GM12878 (cell line): Measurements from ENCODE around the gene CLDN24. TPM values are rescaled to one million over a fixed set of nuclear protein-coding genes. Genes with fewer than 3 reads are reported as not detected.
A peak's percentile ranks its signal among the peaks of the same experiment; 100 is the strongest.

Experiments
- ATAC-seq: fragments of 200-7000 bp; cut with Tn5 transposase; 3 replicates; pipeline ENCODE4 v1.9.1; 2020; ENCODE audit warnings: mild to moderate bottlenecking, moderate library complexity
- BruUV-seq: library from RNA; stranded (reverse); fragments of 400-500 nt; replicated peaks from 2 replicates; lab custom pipeline; 2021; lab: Mats Ljungman, UMichigan
- CTCF ChIA-PET: fragments of 300-600 bp; sonication (Branson Sonifier 250); formaldehyde crosslinking; extraction: SDS; loops from one replicate; lab custom pipeline; 2021; ENCODE audit warnings: inconsistent platforms; lab: Yijun Ruan, JAX
- POLR2A ChIA-PET: fragments of 350-600 bp; formaldehyde crosslinking; extraction: SDS; loops from one replicate; lab custom pipeline; 2021; ENCODE audit warnings: inconsistent platforms; lab: Charles Lee
- RAD21 ChIA-PET: fragments of 300-600 bp; sonication (Branson Sonifier 250); formaldehyde crosslinking; loops from one replicate; lab custom pipeline; 2023; ENCODE audit warnings: antibody characterized with exemption; ENCODE audit not compliant: unreplicated experiment; lab: Charles Lee
- SMC1A ChIA-PET: fragments of 300-600 bp; sonication (Branson Sonifier 250); formaldehyde crosslinking; loops from one replicate; lab custom pipeline; 2023; ENCODE audit not compliant: unreplicated experiment, uncharacterized antibody; lab: Charles Lee
- DNase-seq: peaks from one replicate; pipeline ENCODE4 v3.0.0-alpha.2; 2011; ENCODE audit warnings: low read depth, low spot score
- FAIRE-seq: peaks from 3 replicates; lab custom pipeline; 2011; peaks lifted over from hg19 to GRCh38; lab: Jason Lieb, UNC
- H2AFZ ChIP-seq: 2 replicates; pipeline ENCODE4 v1.6.0; 2011; ENCODE audit warnings: low read depth, low read length, control low read depth; ENCODE audit not compliant: control insufficient read depth
- H3K27ac ChIP-seq: 2 replicates; pipeline ENCODE4 v1.5.1; 2011; ENCODE audit warnings: control low read depth; ENCODE audit not compliant: control insufficient read depth, insufficient read depth
- H3K27me3 ChIP-seq, 2 experiments: replicated peaks in 1 of 2; 2 replicates each; pipeline versions ENCODE4 v1.6.0 to v1.6.1; 2011; ENCODE audit warnings: low read length in 1 of 2; ENCODE audit not compliant: control insufficient read depth in 2 of 2, insufficient read depth in 2 of 2
- H3K36me3 ChIP-seq, 2 experiments: 2 replicates each; pipeline ENCODE4 v1.5.1; 2011; ENCODE audit warnings: low read length in 1 of 2; ENCODE audit not compliant: control insufficient read depth in 2 of 2, insufficient read depth in 2 of 2
- H3K4me1 ChIP-seq: 2 replicates; pipeline ENCODE4 v1.6.1; 2011; ENCODE audit warnings: mild to moderate bottlenecking, low read length, moderate library complexity, mixed read lengths; ENCODE audit not compliant: control insufficient read depth, insufficient read depth
- H3K4me2 ChIP-seq: 2 replicates; pipeline ENCODE4 v1.6.0; 2011; ENCODE audit warnings: control low read depth; ENCODE audit not compliant: control insufficient read depth, insufficient read depth
- H3K4me3 ChIP-seq: fragments of 200-600 bp; sonication (generic); 2 replicates; pipeline ENCODE4 v1.5.1; 2016
- H3K79me2 ChIP-seq: 2 replicates; pipeline ENCODE4 v1.6.0; 2011; ENCODE audit warnings: low read length; ENCODE audit not compliant: control insufficient read depth, insufficient read depth
- H3K9ac ChIP-seq: 2 replicates; pipeline ENCODE4 v1.8.0; 2011; ENCODE audit warnings: low read length, control low read depth, mixed read lengths; ENCODE audit not compliant: control insufficient read depth, insufficient read depth
- H3K9me3 ChIP-seq: replicated peaks from 3 replicates; pipeline ENCODE4 v1.5.1; 2011; ENCODE audit warnings: mild to moderate bottlenecking, low read length; ENCODE audit not compliant: control insufficient read depth, insufficient read depth
- H4K20me1 ChIP-seq: 2 replicates; pipeline ENCODE4 v1.6.0; 2011; ENCODE audit not compliant: control insufficient read depth, insufficient read depth
- BACH1 ChIP-seq: fragments of 450-650 bp; IDR thresholded peaks from 2 replicates; pipeline ENCODE4 v1.6.1; 2017; ENCODE audit warnings: mild to moderate bottlenecking, borderline replicate concordance
- BHLHE40 ChIP-seq, 2 experiments: fragments of 450-650 bp in 1 of 2; IDR thresholded peaks; 2 replicates each; pipeline ENCODE4 v1.6.1; 2011 to 2017; ENCODE audit warnings: low read depth in 2 of 2, borderline replicate concordance in 1 of 2, improper control_type of control experiment in 1 of 2, low read length in 1 of 2, mild to moderate bottlenecking in 1 of 2
- FOXM1 ChIP-seq: IDR thresholded peaks from 2 replicates; pipeline ENCODE4 v1.6.1; 2012; ENCODE audit warnings: low read depth, mild to moderate bottlenecking, inconsistent platforms, low read length, moderate library complexity
- HCFC1 ChIP-seq: fragments of 150-350 bp; IDR thresholded peaks from 2 replicates; pipeline ENCODE4 v1.6.1; 2014; ENCODE audit warnings: low read length
- IKZF2 ChIP-seq, 2 experiments: fragments of 450-650 bp; IDR thresholded peaks; 2 replicates each; pipeline ENCODE4 v1.6.1; 2017; ENCODE audit warnings: mild to moderate bottlenecking in 2 of 2, moderate library complexity in 2 of 2
- PAX5 ChIP-seq: IDR thresholded peaks from 2 replicates; pipeline ENCODE4 v1.6.1; 2011; ENCODE audit warnings: low read depth, low read length, borderline replicate concordance
- POLR2AphosphoS2 ChIP-seq: IDR thresholded peaks from 2 replicates; pipeline ENCODE4 v1.6.1; 2011; ENCODE audit warnings: low read depth, mild to moderate bottlenecking, low read length, improper control_type of control experiment, moderate library complexity
- TCF12 ChIP-seq: IDR thresholded peaks from 2 replicates; pipeline ENCODE4 v1.6.1; 2011; ENCODE audit warnings: low read depth, mild to moderate bottlenecking, low read length
- TCF3 ChIP-seq: IDR thresholded peaks from 2 replicates; pipeline ENCODE4 v1.6.1; 2012; ENCODE audit warnings: low read depth, mild to moderate bottlenecking, low read length, borderline replicate concordance; ENCODE audit not compliant: insufficient read depth
- ZBED1 ChIP-seq: IDR thresholded peaks from 2 replicates; pipeline ENCODE4 v1.6.1; 2016; ENCODE audit warnings: borderline replicate concordance
- ZSCAN29 ChIP-seq: fragments of 450-650 bp; IDR thresholded peaks from 2 replicates; pipeline ENCODE4 v1.6.1; 2017; ENCODE audit warnings: mild to moderate bottlenecking, moderate library complexity
- WGBS: methylation state at CpG from one replicate; pipeline ENCODE4 v1.1.6; 2016; ENCODE audit warnings: low lambda C conversion rate; ENCODE audit not compliant: insufficient replicate concordance, insufficient coverage; ENCODE audit errors: missing lambda C conversion rate; 5-methylcytosine and 5-hydroxymethylcytosine counted together
- in situ Hi-C: fragments of 300-500 bp; cut with MboI; formaldehyde crosslinking; loops from 9 replicates; pipeline ENCODE4 v1.14.3; 2018; ENCODE audit warnings: mixed read lengths
- intact Hi-C: fragments of 100-400 bp; cut with micrococcal nuclease; formaldehyde crosslinking; loops from one replicate; pipeline ENCODE4 v1.14.2; 2022; ENCODE audit not compliant: unreplicated experiment
- polyA plus RNA-seq, 11 experiments: library from polyadenylated mRNA; depleted of rRNA in 4 of 11; unstranded in 6 of 11; stranded (reverse) in 5 of 11; fragments of >200 nt; fragmentation: Nextera tagmentation in 4 of 11; fragmentation: Illumina TruSeq in 1 of 11; extraction: Ambion mirVana in 4 of 11; extraction: Trizol in 1 of 11; gene quantifications; 1 replicate in 1 of 11; 2 replicates in 10 of 11; pipeline versions ENCODE4 v1.2.1 to v1.2.3, GENCODE V29; 2011 to 2016; ENCODE audit warnings: inconsistent platforms in 2 of 11, missing spikeins in 2 of 11, low read depth in 1 of 11
- total RNA-seq, 4 experiments: library from RNA; depleted of rRNA in 3 of 4; stranded (reverse); fragments of >200 nt in 3 of 4; fragmentation: Illumina TruSeq in 1 of 4; extraction: Trizol in 1 of 4; gene quantifications; 2 replicates each; pipeline versions ENCODE4 v1.2.1 to v1.2.3, GENCODE V29; 2013 to 2021
- TF ChIP-seq, protein P1 (sequence below): IDR thresholded peaks from 2 replicates; pipeline ENCODE4 v1.6.1; 2012; ENCODE audit warnings: mild to moderate bottlenecking, low read depth, low read length
- TF ChIP-seq, protein P2 (sequence below): fragments of 450-650 bp; IDR thresholded peaks from 2 replicates; pipeline ENCODE4 v1.6.1; 2017; ENCODE audit warnings: mild to moderate bottlenecking

Gene CLDN24
- total and polyA plus RNA-seq, 10 of the 15 experiments (the other 5 are each of a cell fraction or from before 2014, with no cell fraction given), result not detected

DNA sequence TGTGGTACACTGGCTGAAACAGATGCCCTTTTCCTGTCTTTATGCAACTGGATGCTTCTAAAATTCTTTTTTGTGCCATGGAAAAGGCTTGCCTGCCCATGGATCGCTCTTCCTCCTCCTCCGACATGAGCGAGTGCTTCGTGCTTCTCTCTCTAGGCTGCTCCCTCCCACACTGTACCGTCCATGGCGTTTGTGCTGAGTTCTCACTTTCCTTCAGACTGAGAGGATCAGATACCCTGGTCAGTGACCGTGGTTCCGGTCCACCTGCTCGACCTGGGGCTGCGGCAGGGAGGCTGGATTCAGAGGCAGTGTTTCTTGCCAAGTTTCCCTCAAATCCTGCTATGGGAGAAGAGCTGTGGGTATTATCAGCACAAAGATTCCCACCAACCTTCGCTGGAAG, 10.2 kb upstream of the CLDN24 start:
- TF ChIP-seq, protein P1, sequence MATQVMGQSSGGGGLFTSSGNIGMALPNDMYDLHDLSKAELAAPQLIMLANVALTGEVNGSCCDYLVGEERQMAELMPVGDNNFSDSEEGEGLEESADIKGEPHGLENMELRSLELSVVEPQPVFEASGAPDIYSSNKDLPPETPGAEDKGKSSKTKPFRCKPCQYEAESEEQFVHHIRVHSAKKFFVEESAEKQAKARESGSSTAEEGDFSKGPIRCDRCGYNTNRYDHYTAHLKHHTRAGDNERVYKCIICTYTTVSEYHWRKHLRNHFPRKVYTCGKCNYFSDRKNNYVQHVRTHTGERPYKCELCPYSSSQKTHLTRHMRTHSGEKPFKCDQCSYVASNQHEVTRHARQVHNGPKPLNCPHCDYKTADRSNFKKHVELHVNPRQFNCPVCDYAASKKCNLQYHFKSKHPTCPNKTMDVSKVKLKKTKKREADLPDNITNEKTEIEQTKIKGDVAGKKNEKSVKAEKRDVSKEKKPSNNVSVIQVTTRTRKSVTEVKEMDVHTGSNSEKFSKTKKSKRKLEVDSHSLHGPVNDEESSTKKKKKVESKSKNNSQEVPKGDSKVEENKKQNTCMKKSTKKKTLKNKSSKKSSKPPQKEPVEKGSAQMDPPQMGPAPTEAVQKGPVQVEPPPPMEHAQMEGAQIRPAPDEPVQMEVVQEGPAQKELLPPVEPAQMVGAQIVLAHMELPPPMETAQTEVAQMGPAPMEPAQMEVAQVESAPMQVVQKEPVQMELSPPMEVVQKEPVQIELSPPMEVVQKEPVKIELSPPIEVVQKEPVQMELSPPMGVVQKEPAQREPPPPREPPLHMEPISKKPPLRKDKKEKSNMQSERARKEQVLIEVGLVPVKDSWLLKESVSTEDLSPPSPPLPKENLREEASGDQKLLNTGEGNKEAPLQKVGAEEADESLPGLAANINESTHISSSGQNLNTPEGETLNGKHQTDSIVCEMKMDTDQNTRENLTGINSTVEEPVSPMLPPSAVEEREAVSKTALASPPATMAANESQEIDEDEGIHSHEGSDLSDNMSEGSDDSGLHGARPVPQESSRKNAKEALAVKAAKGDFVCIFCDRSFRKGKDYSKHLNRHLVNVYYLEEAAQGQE, result no peak
- peak; percentile 56; the same call in 1 of the 2 replicates for TF ChIP-seq PAX5
- no TSS peak for BruUV-seq

DNA sequence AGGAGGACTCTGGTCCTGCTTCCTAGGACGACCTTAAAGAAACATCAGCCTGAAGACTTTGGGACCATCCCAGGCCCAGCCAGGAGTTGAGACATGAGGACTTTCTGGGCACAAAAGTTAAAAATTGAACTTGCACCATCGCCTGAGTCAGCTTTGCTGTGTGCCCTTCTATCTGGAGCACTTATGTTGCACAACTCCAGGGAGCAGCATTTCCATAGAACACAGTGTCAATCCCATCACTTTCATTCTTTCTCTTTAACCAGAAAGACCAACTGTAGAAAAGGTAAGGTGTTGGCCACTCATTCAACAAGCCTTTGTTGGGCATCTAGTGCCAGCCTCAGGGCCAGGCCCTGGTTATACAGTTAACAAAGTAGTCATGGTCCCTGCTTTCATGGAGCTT, 8.6 kb upstream of the CLDN24 start:
- in situ Hi-C loops, result no loop called here
- H2AFZ ChIP-seq, result no peak overlapping the region
- no peak for TF ChIP-seq ZBED1
- TF ChIP-seq TCF12, result no peak
- TF ChIP-seq, protein P2, sequence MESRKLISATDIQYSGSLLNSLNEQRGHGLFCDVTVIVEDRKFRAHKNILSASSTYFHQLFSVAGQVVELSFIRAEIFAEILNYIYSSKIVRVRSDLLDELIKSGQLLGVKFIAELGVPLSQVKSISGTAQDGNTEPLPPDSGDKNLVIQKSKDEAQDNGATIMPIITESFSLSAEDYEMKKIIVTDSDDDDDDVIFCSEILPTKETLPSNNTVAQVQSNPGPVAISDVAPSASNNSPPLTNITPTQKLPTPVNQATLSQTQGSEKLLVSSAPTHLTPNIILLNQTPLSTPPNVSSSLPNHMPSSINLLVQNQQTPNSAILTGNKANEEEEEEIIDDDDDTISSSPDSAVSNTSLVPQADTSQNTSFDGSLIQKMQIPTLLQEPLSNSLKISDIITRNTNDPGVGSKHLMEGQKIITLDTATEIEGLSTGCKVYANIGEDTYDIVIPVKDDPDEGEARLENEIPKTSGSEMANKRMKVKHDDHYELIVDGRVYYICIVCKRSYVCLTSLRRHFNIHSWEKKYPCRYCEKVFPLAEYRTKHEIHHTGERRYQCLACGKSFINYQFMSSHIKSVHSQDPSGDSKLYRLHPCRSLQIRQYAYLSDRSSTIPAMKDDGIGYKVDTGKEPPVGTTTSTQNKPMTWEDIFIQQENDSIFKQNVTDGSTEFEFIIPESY, result no peak
- TF ChIP-seq TCF3, result no peak
- TF ChIP-seq ZSCAN29, result no peak
- no peak for TF ChIP-seq POLR2AphosphoS2
- TF ChIP-seq IKZF2 (IDR thresholded peaks at IDR 0.05), result no peak
- no peak for TF ChIP-seq BHLHE40 (IDR thresholded peaks at IDR 0.05; ENCODE audit: borderline replicate concordance in 1 of 2, low read depth in 2 of 2, low read length in 1 of 2)
- no peak for TF ChIP-seq BACH1
- no peak for TF ChIP-seq HCFC1
- no peak for TF ChIP-seq FOXM1

More for the DNA sequence above, 10.2 kb upstream of the CLDN24 start:
- Histone ChIP-seq H3K27me3 (no peaks in the 10 kb centered on the region), H3K36me3 (no peaks in the 10 kb centered on the region), H3K27ac (no peak overlapping the region), H3K4me1 (no peaks in the 10 kb centered on the region), H4K20me1 (no peaks in the 10 kb centered on the region), H3K4me2 (no peak overlapping the region), H2AFZ (no peak overlapping the region), H3K9ac (no peak overlapping the region), H3K79me2 (no peaks in the 10 kb centered on the region), H3K9me3 (no peaks in the 10 kb centered on the region), H3K4me3 (no peak overlapping the region)
- in situ Hi-C loops (no loop called here), intact Hi-C loops (no loop called here)
- RAD21 ChIA-PET, result no interaction called here
- CTCF ChIA-PET, result no interaction called here
- WGBS, result 11% methylated on average over 11 of the region's 11 CpGs
- no peak for DNase-seq
- peak; percentile 48; the same call in 2 of the 3 replicates for ATAC-seq
- FAIRE-seq, result no peak
- POLR2A ChIA-PET, result no interaction called here
- SMC1A ChIA-PET, result no interaction called here

More for the DNA sequence above, 8.6 kb upstream of the CLDN24 start:
- ATAC-seq (no peak), DNase-seq (no peak), FAIRE-seq (no peak)
- no TSS peak for BruUV-seq
- no peak overlapping the region for H3K27ac ChIP-seq
- 13% methylated on average over 2 of the region's 2 CpGs for WGBS
- no peaks in the 10 kb centered on the region for H3K4me1 ChIP-seq
- H3K79me2 ChIP-seq, result no peaks in the 10 kb centered on the region
- ChIA-PET CTCF (no interaction called here), RAD21 (no interaction called here), POLR2A (no interaction called here), SMC1A (no interaction called here)
- H3K36me3 ChIP-seq, result no peaks in the 10 kb centered on the region
- H3K9ac ChIP-seq, result no peak overlapping the region
- H3K4me2 ChIP-seq, result no peak overlapping the region
- no peak overlapping the region for H3K4me3 ChIP-seq
- H3K9me3 ChIP-seq, result no peaks in the 10 kb centered on the region; the same call in 2 of the 3 replicates
- intact Hi-C loops, result no loop called here
- H4K20me1 ChIP-seq, result no peaks in the 10 kb centered on the region
- H3K27me3 ChIP-seq, result no peaks in the 10 kb centered on the region; a peak in 1 of 4 replicates
